Measurements from ENCODE around the gene RGS7BP.

RGS7BP gene

GRCh38 chr5:64513492-64513891, 7.7 kb downstream of the RGS7BP start:
- in situ Hi-C loops (cut with MboI; ENCODE audit: low sequenced_read_pairs, unreplicated experiment) = no loop called here
- TF ChIP-seq CTCF (IDR thresholded peaks at IDR 0.05; ENCODE audit: borderline replicate concordance, control extremely low read depth, extremely low read depth, insufficient read depth, missing control alignments) = no peak
- no peak for DNase-seq (ENCODE audit: low spot score)

- in situ Hi-C loops (cut with MboI; ENCODE audit: low sequenced_read_pairs, unreplicated experiment) = no loop called here
- no peak for DNase-seq (ENCODE audit: low spot score)
- no peak for TF ChIP-seq CTCF (IDR thresholded peaks at IDR 0.05; ENCODE audit: borderline replicate concordance, control extremely low read depth, extremely low read depth, insufficient read depth, missing control alignments)
Measured at GRCh38 chr5:64514612-64515011, 8.8 kb downstream of the RGS7BP start.

- no peak for DNase-seq (ENCODE audit: low spot score)
- no peak for TF ChIP-seq CTCF (IDR thresholded peaks at IDR 0.05; ENCODE audit: borderline replicate concordance, control extremely low read depth, extremely low read depth, insufficient read depth, missing control alignments)
- in situ Hi-C loops (cut with MboI; ENCODE audit: low sequenced_read_pairs, unreplicated experiment) = no loop called here
Measured at GRCh38 chr5:64516216-64516615, 10.4 kb downstream of the RGS7BP start.

GRCh38 chr5:64518793-64519192, 13.0 kb downstream of the RGS7BP start:
- in situ Hi-C loops (cut with MboI; ENCODE audit: low sequenced_read_pairs, unreplicated experiment) = no loop called here
- no peak for DNase-seq (ENCODE audit: low spot score)
- TF ChIP-seq CTCF (IDR thresholded peaks at IDR 0.05; ENCODE audit: borderline replicate concordance, control extremely low read depth, extremely low read depth, insufficient read depth, missing control alignments) = no peak

- no peak for TF ChIP-seq CTCF (IDR thresholded peaks at IDR 0.05; ENCODE audit: borderline replicate concordance, control extremely low read depth, extremely low read depth, insufficient read depth, missing control alignments)
Measured at GRCh38 chr5:64519263-64519662, 13.4 kb downstream of the RGS7BP start.

GRCh38 chr5:64526734-64527439, 21.1 kb downstream of the RGS7BP start:
- no peak for TF ChIP-seq CTCF (IDR thresholded peaks at IDR 0.05; ENCODE audit: borderline replicate concordance, control extremely low read depth, extremely low read depth, insufficient read depth, missing control alignments)
- no peak for DNase-seq (ENCODE audit: low spot score)
- in situ Hi-C loops (cut with MboI; ENCODE audit: low sequenced_read_pairs, unreplicated experiment) = no loop called here

More at GRCh38 chr5:64519263-64519662, 13.4 kb downstream of the RGS7BP start:
- no peak for DNase-seq (ENCODE audit: low spot score)
- in situ Hi-C loops (cut with MboI; ENCODE audit: low sequenced_read_pairs, unreplicated experiment) = no loop called here
